GM18873 (cell line): ENCODE measurements around the gene VWF.

Source experiments
- ATAC-seq: cut with Tn5 transposase; IDR thresholded peaks from one replicate; pipeline ENCODE4 v1.9.1; 2021; ENCODE audit warnings: mild to moderate bottlenecking, moderate library complexity, moderate number of reproducible peaks; ENCODE audit not compliant: unreplicated experiment, low FRiP score

Gene VWF

GRCh38 chr12:5901416-5901815 lies 223.1 kb downstream of the VWF start:
- no peak for ATAC-seq

GRCh38 chr12:5900533-5901205 lies 223.8 kb downstream of the VWF start:
- no peak for ATAC-seq

- no peak for ATAC-seq
Measured at GRCh38 chr12:5900076-5900475, 224.4 kb downstream of the VWF start.

- ATAC-seq = no peak
Measured at GRCh38 chr12:5899675-5900074, 224.8 kb downstream of the VWF start.

- ATAC-seq = no peak
Measured at GRCh38 chr12:5898874-5899273, 225.6 kb downstream of the VWF start.
